OCI-LY7 (cell line): ENCODE data around the gene CDK11B. TPM values are rescaled to one million over a fixed set of nuclear protein-coding genes. Genes with fewer than 3 reads are reported as not detected.

Experiments used
- BruUV-seq: library from RNA; stranded (reverse); fragments of 400-500 nt; replicated peaks from 2 replicates; lab custom pipeline; 2021; lab: Mats Ljungman, UMichigan
- CTCF ChIA-PET: fragments of 300-600 bp; sonication (Branson Sonifier 250); formaldehyde crosslinking; loops from one replicate; lab custom pipeline; 2022; ENCODE audit warnings: antibody characterized with exemption; ENCODE audit not compliant: unreplicated experiment; lab: Charles Lee
- POLR2A ChIA-PET: fragments of 300-600 bp; sonication (Branson Sonifier 250); formaldehyde crosslinking; loops from one replicate; lab custom pipeline; 2022; ENCODE audit warnings: antibody characterized with exemption; lab: Charles Lee
- DNase-seq: peaks from one replicate; pipeline ENCODE4 v3.0.0-alpha.2; 2015; ENCODE audit warnings: low spot score
- H2AFZ ChIP-seq: fragments of 200-600 bp; sonication (generic), shearing (Covaris generic); 2 replicates; pipeline ENCODE4 v1.6.1; 2014; ENCODE audit warnings: mild to moderate bottlenecking, antibody characterized with exemption, low read length, moderate library complexity
- H3K27ac ChIP-seq: fragments of 200-600 bp; sonication (generic); 2 replicates; pipeline ENCODE4 v1.5.1; 2014; ENCODE audit warnings: mixed run types, low read depth, mild to moderate bottlenecking, moderate library complexity, low read length, inconsistent platforms; ENCODE audit not compliant: poor library complexity, severe bottlenecking
- H3K36me3 ChIP-seq: fragments of 200-600 bp; sonication (generic); 2 replicates; pipeline ENCODE4 v1.6.1; 2014; ENCODE audit warnings: mild to moderate bottlenecking, antibody characterized with exemption, low read length, moderate library complexity, mixed read lengths; ENCODE audit not compliant: insufficient read depth
- H3K4me1 ChIP-seq: fragments of 200-600 bp; sonication (generic); 2 replicates; pipeline ENCODE4 v1.5.1; 2014; ENCODE audit warnings: mild to moderate bottlenecking, low read length; ENCODE audit not compliant: insufficient read depth, poor library complexity, severe bottlenecking
- H3K4me2 ChIP-seq: fragments of 200-600 bp; sonication (generic); 2 replicates; pipeline ENCODE4 v1.6.1; 2014; ENCODE audit warnings: mild to moderate bottlenecking, low read length
- H3K4me3 ChIP-seq: fragments of 200-600 bp; sonication (generic); 2 replicates; pipeline ENCODE4 v1.5.1; 2014; ENCODE audit warnings: mild to moderate bottlenecking, low read depth, low read length; ENCODE audit not compliant: poor library complexity, severe bottlenecking
- H3K79me2 ChIP-seq: fragments of 200-600 bp; sonication (generic); 2 replicates; pipeline ENCODE4 v1.6.1; 2016; ENCODE audit warnings: low read depth, mild to moderate bottlenecking, low read length, moderate library complexity, mixed read lengths; ENCODE audit not compliant: insufficient read depth
- H3K9me2 ChIP-seq: fragments of 200-600 bp; sonication (generic); 2 replicates; pipeline ENCODE4 v1.6.1; 2016; ENCODE audit warnings: mild to moderate bottlenecking, low read length, mixed read lengths; ENCODE audit not compliant: insufficient read depth
- H3K9me3 ChIP-seq: fragments of 200-600 bp; sonication (generic); 2 replicates; pipeline ENCODE4 v1.6.1; 2014; ENCODE audit warnings: mild to moderate bottlenecking, mixed run types, low read length, mixed read lengths
- H4K20me1 ChIP-seq: fragments of 200-600 bp; sonication (generic); 2 replicates; pipeline ENCODE4 v1.6.1; 2014; ENCODE audit warnings: mild to moderate bottlenecking, antibody characterized with exemption, low read length, moderate library complexity, mixed read lengths; ENCODE audit not compliant: insufficient read depth
- CTCF ChIP-seq: fragments of 200-600 bp; sonication (generic); conservative IDR thresholded peaks from 2 replicates; pipeline ENCODE4 v1.5.1; 2014; ENCODE audit warnings: mild to moderate bottlenecking, antibody characterized with exemption, low read length, moderate library complexity, mixed read lengths
- EZH2phosphoT487 ChIP-seq: fragments of 200-600 bp; sonication (generic); IDR thresholded peaks from 2 replicates; pipeline ENCODE4 v1.6.1; 2018; ENCODE audit warnings: low read depth, borderline replicate concordance, mild to moderate bottlenecking, mixed run types, antibody characterized with exemption, low read length, moderate library complexity, mixed read lengths
- intact Hi-C: fragments of 100-400 bp; cut with micrococcal nuclease; formaldehyde crosslinking; loops from one replicate; pipeline ENCODE4 v1.10.0; 2022; ENCODE audit not compliant: unreplicated experiment
- total RNA-seq, 2 experiments: library from RNA; depleted of rRNA in 1 of 2; stranded (reverse); fragments of >200 nt in 1 of 2; shearing (Covaris generic) in 1 of 2; gene quantifications; 2 replicates each; pipeline ENCODE4 v1.2.3, GENCODE V29; 2014 to 2022

CDK11B gene
- total RNA-seq, 2 experiments from 2014 or later = 21.6 to 51.5 TPM

DNA sequence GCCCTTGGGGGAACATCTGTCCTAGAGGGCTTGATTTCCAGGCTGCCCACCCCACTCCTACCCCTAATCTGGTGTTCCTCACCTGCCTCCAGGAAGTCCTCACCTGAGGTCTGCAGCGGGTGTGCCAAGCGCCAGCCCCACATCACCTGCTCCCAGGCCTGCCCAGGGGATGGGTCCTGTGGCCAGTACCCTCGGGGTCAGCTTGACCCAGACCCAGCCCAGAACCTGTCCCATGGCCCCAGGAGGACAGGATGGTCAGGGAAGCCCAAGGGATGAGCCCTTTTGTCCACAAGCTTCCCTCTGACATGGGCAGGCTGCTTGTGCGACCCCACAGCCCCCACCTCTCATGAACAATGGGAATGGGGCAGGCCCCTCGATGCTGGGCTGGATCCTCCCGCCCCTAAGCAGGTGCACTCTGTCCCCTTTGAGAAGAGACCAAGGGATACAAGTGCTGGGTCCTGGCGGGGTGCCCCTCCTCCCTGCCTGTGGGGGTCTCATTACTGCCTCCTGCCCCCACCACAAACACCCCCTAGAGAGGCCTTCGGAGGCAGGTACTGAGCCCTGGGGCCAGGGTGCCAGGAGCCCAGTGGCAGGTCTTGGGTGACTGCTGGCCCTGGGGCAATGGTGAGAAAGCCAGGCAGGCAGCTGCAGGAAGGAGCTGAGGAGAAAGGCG, 40.3 kb downstream of the CDK11B start:
- Histone ChIP-seq H3K27ac (no peak overlapping the region), H3K9me2 (no peaks in the 10 kb centered on the region), H3K79me2 (peaks cover 14% of the 10 kb centered on the region; the same call in 1 of the 2 replicates), H3K4me2 (no peak overlapping the region), H3K9me3 (no peaks in the 10 kb centered on the region), H2AFZ (no peak overlapping the region), H3K36me3 (no peaks in the 10 kb centered on the region), H3K4me1 (peaks cover 22% of the 10 kb centered on the region), H3K4me3 (no peak overlapping the region), H4K20me1 (no peaks in the 10 kb centered on the region; the same call in 1 of the 2 replicates)
- no peak for TF ChIP-seq CTCF
- TF ChIP-seq EZH2phosphoT487 = no peak
- BruUV-seq = no TSS peak
- CTCF ChIA-PET = no interaction called here
- POLR2A ChIA-PET = no interaction called here
- intact Hi-C loops = loop anchor here (5.0 kb wide), 1 partner anchor 46 kb away; the partner anchor contains the start of gene SSU72
- no peak for DNase-seq

- no TSS peak for BruUV-seq
- H3K9me3 ChIP-seq = no peaks in the 10 kb centered on the region
- intact Hi-C loops = loop anchor here (5.0 kb wide), 1 partner anchor 46 kb away; the partner anchor contains the start of gene SSU72
- ChIA-PET POLR2A (no interaction called here), CTCF (no interaction called here)
- DNase-seq = no peak
- no peaks in the 10 kb centered on the region for H3K9me2 ChIP-seq
- H3K4me1 ChIP-seq = peaks cover 24% of the 10 kb centered on the region
- no peak overlapping the region for H2AFZ ChIP-seq
- no peak overlapping the region for H3K4me3 ChIP-seq
- H3K4me2 ChIP-seq = no peak overlapping the region
- TF ChIP-seq CTCF (no peak), EZH2phosphoT487 (no peak)
- H3K79me2 ChIP-seq = peaks cover 14% of the 10 kb centered on the region; the same call in 1 of the 2 replicates
- no peak overlapping the region for H3K27ac ChIP-seq
- no peaks in the 10 kb centered on the region for H3K36me3 ChIP-seq
- H4K20me1 ChIP-seq = no peaks in the 10 kb centered on the region; the same call in 1 of the 2 replicates
Measured at GRCh38 chr1:1617925-1618324, 40.9 kb downstream of the CDK11B start.

GRCh38 chr1:1617516-1617915, 41.3 kb downstream of the CDK11B start:
- intact Hi-C loops = loop anchor here (5.0 kb wide), 1 partner anchor 45 kb away; the partner anchor contains the start of gene SSU72
- BruUV-seq = no TSS peak
- DNase-seq = no peak
- no peak overlapping the region for H3K4me2 ChIP-seq
- no peaks in the 10 kb centered on the region; the same call in 1 of the 2 replicates for H4K20me1 ChIP-seq
- H3K27ac ChIP-seq = no peak overlapping the region
- H2AFZ ChIP-seq = no peak overlapping the region
- TF ChIP-seq CTCF = no peak
- no peak for TF ChIP-seq EZH2phosphoT487
- no peak overlapping the region for H3K4me3 ChIP-seq
- no peaks in the 10 kb centered on the region for H3K9me2 ChIP-seq
- no peaks in the 10 kb centered on the region for H3K36me3 ChIP-seq
- H3K79me2 ChIP-seq = peaks cover 14% of the 10 kb centered on the region; the same call in 1 of the 2 replicates
- ChIA-PET POLR2A (no interaction called here), CTCF (no interaction called here)
- peaks cover 24% of the 10 kb centered on the region for H3K4me1 ChIP-seq
- H3K9me3 ChIP-seq = no peaks in the 10 kb centered on the region
